ENCODE data around the gene HAT1.
"Not testable (repeated sequence)": the region's sequence is repeated elsewhere in the genome, so short reads cannot be mapped to it uniquely, and the experiment has no call there.

HAT1 gene

DNA sequence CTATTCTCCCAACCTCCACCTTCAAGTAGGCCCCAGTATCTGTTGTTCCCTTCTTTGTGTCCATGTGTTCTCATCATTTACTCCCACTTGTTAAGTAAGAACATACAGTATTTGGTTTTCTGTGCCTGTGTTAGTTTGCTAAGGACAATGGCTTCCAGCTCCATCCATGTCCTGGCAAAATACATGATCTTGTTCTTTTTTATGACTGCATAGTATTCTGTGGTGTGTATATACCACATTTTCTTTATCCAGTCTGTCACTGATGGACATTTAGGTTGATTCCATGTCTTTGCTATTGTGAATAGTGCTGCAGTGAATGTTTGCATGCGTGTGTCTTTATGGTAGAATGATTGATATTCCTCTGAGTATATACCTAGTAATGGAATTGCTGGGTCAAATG is 61.7 kb downstream of the HAT1 start:
- not testable (repeated sequence) for DNase-seq

DNA sequence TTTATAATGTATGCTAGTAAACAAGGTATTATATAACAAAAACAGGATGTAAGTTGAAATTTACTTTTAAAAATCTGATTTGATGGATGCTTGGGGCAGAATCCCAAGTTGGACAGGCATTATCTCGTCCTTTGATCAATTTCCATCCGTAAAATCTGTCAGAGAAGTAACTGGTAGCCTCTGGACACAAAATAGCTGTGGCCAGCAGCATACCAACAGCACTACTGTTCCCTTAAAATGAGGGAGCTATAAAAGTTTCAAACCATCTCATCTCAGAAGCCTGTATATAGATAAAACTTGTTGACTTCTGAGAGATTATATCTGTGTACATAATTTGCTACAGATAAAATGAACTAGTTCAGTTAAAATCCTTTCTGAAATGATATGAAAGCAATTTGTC is 62.8 kb downstream of the HAT1 start:
- no peak for DNase-seq

DNA sequence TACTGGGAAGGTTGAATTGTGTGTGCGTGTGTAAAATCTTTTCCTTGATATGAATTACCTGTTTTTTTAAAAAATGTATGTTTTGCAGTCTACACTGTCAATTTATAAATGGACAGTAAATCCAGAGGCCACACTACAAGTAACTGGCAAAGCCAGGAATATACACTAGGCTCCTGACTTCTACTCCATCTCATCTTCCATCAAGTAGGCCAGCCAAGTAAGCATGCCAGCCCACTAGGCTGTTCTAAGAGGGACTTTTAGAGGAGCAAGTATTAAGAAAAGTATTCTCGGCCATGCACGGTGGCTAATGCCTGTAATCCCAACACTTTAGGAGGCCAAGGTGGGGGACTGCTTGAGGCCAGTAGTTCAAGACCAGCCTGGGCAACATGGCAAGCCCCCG is 64.5 kb downstream of the HAT1 start:
- DNase-seq: no peak

DNA sequence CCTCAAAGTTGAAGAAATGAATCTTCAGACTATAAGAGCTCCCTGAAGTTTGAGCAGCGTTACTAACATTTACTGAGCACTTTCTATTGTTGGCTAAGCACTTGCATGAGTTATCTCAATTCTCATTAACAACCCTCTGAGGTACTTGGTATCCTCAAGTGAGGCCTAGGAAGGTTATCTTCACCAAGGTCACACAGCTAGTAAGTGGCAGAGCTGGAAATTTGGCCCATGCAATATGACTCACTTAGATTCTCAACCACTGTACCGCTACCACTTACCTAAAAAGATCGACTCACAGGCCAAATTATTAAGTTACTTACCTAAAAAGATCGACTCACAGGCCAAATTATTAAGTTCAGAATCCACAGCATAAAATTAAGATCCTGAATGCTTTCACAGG is 68.8 kb downstream of the HAT1 start:
- DNase-seq: no peak

DNA sequence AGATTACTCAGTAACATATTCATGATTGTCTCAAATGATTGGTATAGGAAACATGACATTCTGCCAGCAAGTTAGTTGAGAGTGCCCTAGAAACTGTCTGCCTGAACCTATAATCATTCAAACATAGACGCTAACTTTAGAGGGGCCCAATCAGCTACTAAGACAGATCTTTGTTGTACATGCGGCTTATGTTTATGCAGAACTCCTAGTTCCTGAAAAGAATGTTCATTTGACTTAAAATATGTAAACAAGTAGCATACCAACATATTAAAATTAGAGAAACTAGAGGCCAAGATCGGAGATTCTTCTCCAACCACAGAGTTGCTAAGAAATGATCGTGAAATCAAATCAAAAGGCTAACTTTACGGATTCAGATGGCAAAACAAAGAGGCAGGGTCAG is 73.3 kb downstream of the HAT1 start:
- no peak for DNase-seq

- no peak for DNase-seq
These were observed 73.8 kb downstream of the HAT1 start for GRCh38 chr2:171996021-171996420.

GRCh38 chr2:171997031-171997430 is 74.8 kb downstream of the HAT1 start:
- DNase-seq: not testable (repeated sequence)

- no peak for DNase-seq
These were observed 76.9 kb downstream of the HAT1 start for GRCh38 chr2:171999161-171999560.

- peak; percentile 88 for DNase-seq
These were observed 77.6 kb downstream of the HAT1 start, which contains the start of gene METAP1D for GRCh38 chr2:171999604-172000469. METAP1D (plus strand) TSS chr2:171999953; CDS start chr2:171999970, 17 bp downstream.

DNA sequence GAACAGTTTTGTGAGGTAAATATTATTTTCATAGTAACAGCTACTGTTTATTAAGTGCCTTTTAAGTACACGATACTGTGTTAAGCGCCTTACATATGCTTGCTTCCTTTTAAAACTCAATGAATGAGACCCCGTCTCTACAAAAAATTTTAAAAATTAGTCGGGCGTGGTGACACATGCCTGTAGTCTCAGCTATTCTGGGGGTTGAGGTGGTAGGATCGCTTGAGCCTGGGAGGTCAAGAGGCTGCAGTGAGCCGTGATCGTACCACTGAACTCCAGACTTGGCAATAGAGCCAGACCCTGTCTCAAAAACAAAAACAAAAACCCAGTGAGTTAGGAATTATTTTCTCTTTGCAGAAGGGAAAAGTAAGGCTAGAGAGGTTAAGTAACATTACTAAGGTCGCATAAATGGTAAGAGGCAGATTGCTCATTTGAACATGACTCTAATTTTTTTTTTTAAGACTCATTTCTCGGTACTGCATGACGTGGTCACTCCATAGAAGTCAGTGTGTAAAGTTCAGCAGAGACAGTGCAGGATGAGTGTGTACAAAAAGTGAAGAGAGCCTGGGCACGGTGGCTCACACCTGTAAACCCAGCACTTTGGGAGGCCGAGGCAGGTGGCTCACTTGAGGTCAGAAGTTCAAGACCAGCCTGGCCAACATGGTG is 78.6 kb downstream of the HAT1 start:
- DNase-seq: no peak

DNA sequence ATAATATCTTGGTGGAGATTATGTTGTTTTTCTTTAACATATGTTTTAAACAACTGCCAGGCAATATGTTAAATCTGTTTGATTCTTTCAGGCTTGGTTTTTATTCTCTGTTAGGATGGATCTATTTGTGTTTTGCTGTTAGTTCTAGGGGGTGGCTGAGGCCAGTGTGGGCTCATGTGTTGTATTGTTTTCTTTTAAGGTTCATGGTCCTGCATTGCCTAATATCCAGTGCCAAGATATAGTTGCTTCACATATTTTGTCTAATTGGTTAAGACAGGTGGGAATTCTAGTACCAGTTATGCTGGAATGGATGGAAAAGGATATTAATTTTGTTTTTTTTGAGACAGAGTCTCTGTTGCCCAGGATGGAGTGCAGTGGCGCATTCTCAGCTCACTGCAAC is 85.1 kb downstream of the HAT1 start:
- DNase-seq: no peak

- no peak for DNase-seq
These were observed 87.6 kb downstream of the HAT1 start for GRCh38 chr2:172009823-172010222.

DNA sequence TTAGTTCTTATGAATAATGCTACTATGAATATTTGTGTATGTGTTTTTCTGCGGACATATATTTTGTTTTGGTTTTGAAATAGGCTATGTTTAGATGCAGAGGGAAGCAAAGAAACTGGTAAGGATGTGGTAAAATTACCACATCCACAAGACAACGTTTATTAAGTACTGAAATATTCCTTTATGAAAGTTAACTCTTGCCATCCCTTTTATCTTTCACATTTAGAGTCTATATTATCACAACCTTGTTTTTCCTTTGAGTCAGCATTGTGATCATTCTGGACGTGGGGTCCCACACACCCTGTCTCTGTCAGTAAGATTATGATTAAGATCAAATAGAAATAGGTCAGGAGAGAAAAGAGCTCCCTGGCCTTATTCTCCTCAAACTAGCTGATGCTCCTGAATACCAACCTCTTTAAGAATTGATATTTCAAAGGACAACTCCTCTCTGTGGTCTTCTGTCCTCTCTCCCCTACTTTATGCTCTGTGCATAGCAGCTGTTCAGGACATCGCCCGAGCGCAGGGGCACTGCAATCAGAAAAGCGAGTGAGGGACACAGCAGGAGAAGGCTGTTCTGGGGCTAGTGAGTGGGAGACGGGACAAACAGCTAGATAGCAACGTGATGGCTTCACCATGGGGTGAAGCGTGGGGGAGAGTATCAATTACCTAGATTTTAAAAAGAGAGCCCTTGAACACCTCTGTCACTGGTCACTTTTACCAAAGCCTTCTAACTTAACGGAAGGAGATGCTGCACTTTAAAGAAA is 89.7 kb downstream of the HAT1 start:
- no peak for DNase-seq

DNA sequence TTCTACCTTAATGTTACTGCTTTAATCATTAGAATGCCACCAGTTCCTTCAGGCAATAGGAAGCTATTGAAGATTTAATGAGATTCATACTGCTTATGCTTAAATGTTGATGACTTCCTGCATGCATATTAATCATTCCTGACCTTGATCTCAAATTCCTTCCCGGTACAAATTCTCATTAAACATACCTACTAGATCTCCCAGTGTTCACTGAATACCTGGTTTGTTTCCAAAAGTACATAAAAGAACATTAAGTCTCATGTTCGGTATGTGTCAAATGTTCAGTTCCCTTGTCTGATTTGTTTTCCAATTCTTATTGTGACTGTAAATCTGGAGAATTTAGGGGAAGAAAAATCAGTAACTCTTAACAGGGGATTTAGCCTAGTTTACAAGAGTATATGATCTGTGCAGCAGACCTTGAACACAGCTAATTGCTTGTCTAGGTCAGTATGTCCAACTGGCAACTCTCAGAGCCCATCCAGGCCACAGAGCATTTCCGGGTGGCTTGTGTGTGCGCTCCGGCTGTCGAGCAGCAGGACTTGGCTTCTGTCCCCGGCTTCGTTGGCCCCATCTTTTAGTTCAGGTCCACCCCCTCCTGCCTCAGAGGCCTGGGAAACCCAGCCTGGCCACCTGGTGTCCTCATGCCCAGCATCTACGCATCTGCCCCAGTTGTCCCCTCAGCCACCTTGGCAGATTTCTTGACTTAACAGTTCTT is 90.6 kb downstream of the HAT1 start:
- DNase-seq: no peak

GRCh38 chr2:172013396-172013795 is 91.1 kb downstream of the HAT1 start:
- DNase-seq: no peak

- peak; percentile 5 for DNase-seq
These were observed 99.0 kb downstream of the HAT1 start for GRCh38 chr2:172021074-172021931.

GRCh38 chr2:172021955-172022354 is 99.7 kb downstream of the HAT1 start:
- no peak for DNase-seq

- no peak for DNase-seq
These were observed 109.3 kb downstream of the HAT1 start for GRCh38 chr2:172031536-172031935.

Data from NCI-H1105 treated with DMSO at 0.1 percent for 48 hours (cell line).